KOPT-K1 (cell line): ENCODE measurements around the gene RRBP1.

Experiments
- H3K27ac ChIP-seq: fragments of 200-600 bp; sonication (generic); 2 replicates; pipeline ENCODE4 v1.5.1; 2016; ENCODE audit warnings: antibody characterized with exemption, mild to moderate bottlenecking, low read depth, low read length; ENCODE audit not compliant: poor library complexity, severe bottlenecking
- H3K36me3 ChIP-seq: fragments of 200-600 bp; sonication (generic); 2 replicates; pipeline ENCODE4 v1.5.1; 2017; ENCODE audit warnings: antibody characterized with exemption, mild to moderate bottlenecking, low read length, moderate library complexity; ENCODE audit not compliant: insufficient read depth
- H3K9me3 ChIP-seq: fragments of 200-600 bp; sonication (generic); 2 replicates; pipeline ENCODE4 v1.5.1; 2017; ENCODE audit warnings: antibody characterized with exemption, low read length, mild to moderate bottlenecking; ENCODE audit not compliant: insufficient read depth, poor library complexity, severe bottlenecking

Gene RRBP1

DNA sequence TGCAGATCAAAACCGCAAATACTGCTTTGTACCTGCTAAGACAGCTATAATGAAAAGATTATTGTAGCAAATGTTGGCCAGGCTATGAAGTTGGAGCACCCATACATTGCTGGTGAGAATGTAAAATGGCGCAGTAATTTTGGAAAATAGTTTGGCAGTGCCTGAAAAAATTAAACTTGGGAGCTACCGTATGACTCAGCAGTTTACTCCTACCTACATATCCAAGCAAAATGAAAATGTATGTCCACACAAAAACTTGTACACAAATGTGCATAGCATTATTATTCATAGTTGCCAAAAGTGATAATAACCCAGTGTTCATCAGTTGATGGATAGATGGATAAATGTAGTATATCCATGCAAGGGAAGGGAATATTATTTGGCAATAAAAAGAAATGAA lies 98.9 kb downstream of the RRBP1 start:
- no peaks in the 10 kb centered on the region for H3K9me3 ChIP-seq
- H3K27ac ChIP-seq, result no peak overlapping the region
- H3K36me3 ChIP-seq, result no peaks in the 10 kb centered on the region

DNA sequence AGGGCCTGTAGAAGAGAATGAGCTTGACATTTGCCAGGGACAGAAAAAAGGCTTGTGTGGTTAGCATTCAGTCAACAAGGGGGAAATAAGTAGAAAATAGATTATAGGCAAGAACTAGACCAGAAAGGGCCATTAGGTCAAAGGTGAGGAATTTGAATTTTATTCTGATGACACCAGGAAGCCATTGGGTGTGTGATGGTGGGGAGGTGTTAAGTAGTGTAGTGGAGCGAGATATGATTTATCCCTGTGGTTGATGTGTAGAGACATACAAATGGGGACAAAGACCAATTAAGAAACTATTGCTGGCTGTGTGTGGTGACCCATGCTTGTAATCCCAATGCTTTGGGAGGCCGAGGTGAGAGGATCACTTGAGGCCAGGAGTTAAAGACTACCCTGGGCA lies 101.1 kb downstream of the RRBP1 start:
- no peak overlapping the region for H3K27ac ChIP-seq
- H3K9me3 ChIP-seq, result no peaks in the 10 kb centered on the region
- no peaks in the 10 kb centered on the region for H3K36me3 ChIP-seq

DNA sequence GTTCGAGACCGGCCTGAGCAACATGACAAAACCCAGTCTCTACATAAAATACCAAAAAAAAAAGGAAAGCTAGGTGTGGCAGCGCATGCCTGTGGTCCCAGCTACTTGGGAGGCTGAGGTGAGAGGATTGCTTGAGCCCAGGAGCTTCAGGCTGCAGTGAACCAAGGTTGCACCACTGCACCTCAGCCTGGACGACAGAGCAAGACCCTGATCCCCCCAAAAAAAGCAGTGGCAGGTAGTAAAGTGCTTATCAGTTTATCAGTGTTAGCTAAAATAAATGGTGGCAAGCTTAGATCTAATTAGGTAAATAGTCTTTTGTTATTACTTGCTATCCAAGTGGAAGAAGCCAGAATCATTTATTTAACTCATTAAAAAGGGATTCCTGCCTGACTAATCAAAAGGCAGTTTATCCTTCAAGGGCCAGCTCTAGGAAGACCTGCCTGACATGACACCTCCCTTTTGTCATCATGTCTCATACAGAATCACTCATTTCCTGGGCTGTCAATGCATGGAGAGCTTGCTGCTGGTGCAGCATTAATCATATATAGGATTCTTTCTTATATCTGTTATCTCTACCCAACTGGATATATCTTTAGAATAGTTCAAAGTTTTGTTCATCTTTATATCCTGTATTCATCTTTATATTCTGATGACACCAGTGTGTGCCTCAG lies 102.5 kb downstream of the RRBP1 start:
- Histone ChIP-seq H3K9me3 (no peaks in the 10 kb centered on the region), H3K36me3 (no peaks in the 10 kb centered on the region), H3K27ac (no peak overlapping the region)

GRCh38 chr20:17576215-17576614 lies 105.8 kb downstream of the RRBP1 start:
- H3K9me3 ChIP-seq, result no peaks in the 10 kb centered on the region
- H3K27ac ChIP-seq, result no peak overlapping the region
- no peaks in the 10 kb centered on the region for H3K36me3 ChIP-seq

DNA sequence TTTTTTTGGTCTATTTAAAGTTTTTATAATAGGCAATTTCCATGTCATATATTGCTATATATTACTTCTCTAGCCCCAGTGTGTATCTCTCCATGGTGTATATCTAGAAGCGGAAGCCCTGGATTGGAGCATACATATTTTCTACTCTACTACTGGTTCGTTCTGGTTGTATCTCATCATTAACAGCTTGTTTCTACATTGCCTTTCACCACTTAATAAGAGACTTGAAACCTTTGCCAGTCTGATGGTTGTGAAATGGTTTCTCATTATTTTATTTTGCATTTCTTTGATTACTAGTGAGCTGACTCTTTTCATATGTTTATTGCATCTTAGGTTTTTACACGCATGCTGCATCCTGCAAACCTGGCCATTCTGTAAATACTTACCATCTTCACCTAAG lies 108.6 kb downstream of the RRBP1 start:
- H3K36me3 ChIP-seq, result no peaks in the 10 kb centered on the region
- no peak overlapping the region for H3K27ac ChIP-seq
- H3K9me3 ChIP-seq, result no peaks in the 10 kb centered on the region

DNA sequence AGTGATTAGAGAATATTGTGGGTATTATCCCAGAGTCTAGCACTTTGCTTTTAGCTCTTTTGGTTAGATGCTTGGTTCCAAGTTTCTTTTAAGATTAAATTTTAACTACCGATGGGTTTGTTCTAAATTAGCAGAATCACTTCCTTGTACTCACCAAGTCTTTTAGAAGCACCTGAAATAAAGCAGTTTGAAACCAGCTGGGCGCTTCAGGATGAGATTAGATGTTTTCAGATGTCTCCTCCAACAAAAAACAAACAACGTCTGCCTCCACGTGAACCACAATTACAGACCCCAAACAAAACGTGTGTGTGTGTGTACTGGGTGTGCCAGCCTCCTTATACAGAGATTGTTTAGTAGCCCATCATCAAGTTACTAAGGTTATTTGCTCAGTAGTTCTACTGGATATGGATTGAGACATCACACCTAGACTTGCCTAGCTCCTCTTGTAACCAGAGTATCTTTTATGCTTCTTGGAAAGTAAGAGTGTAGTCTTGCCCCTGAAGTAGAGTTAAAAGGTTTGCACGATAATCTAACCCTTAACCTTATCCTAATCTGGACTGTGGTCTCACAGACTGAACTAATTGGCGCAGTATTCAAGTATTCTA lies 109.9 kb downstream of the RRBP1 start:
- no peaks in the 10 kb centered on the region for H3K9me3 ChIP-seq
- H3K27ac ChIP-seq, result peak overlapping the region; percentile 64
- no peaks in the 10 kb centered on the region for H3K36me3 ChIP-seq

GRCh38 chr20:17571153-17571527 lies 110.9 kb downstream of the RRBP1 start:
- Histone ChIP-seq H3K9me3 (no peaks in the 10 kb centered on the region), H3K27ac (peak overlapping the region; percentile 64), H3K36me3 (no peaks in the 10 kb centered on the region)

GRCh38 chr20:17570347-17571152 lies 111.5 kb downstream of the RRBP1 start:
- H3K27ac ChIP-seq, result peak overlapping the region; percentile 64
- no peaks in the 10 kb centered on the region for H3K36me3 ChIP-seq
- no peaks in the 10 kb centered on the region for H3K9me3 ChIP-seq

GRCh38 chr20:17569616-17570346 lies 112.3 kb downstream of the RRBP1 start, which contains the start of gene DSTN:
TSS of gene DSTN (plus strand) at chr20:17570075. CDS start at chr20:17570209, 134 bp downstream.
- no peaks in the 10 kb centered on the region for H3K36me3 ChIP-seq
- H3K27ac ChIP-seq, result peak within 1 kb of the TSS; percentile 64
- no peaks in the 10 kb centered on the region for H3K9me3 ChIP-seq

DNA sequence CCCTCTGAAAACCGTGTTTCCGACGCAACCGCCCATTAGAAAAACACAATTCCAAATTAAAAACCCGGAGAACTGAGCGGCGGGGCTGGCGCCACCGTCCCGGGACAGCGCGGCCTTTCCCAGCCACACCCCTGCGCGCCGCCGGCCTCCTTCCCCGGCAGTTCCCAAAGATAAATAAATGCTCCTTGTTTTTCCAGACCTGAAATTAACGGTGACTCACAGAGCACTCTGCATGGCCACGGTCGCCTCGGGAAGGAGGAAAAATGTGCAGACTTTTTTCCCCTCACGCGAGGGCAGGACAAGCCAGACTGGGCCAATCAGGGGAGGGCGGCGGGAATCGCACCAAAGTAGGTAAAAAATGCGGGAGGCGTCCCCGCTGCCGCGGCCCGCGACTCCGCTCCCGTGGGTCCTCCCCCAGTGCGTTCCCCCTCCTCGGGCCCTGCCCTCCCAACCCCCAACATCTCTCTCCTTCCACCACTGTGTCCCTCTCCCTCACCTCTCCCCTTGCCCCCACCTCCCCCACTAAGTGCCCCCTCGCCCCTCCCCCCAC lies 113.0 kb downstream of the RRBP1 start:
- H3K36me3 ChIP-seq, result no peaks in the 10 kb centered on the region
- H3K27ac ChIP-seq, result no peak overlapping the region
- H3K9me3 ChIP-seq, result no peaks in the 10 kb centered on the region

GRCh38 chr20:17568045-17568788 lies 113.8 kb downstream of the RRBP1 start:
- Histone ChIP-seq H3K27ac (no peak overlapping the region), H3K36me3 (no peaks in the 10 kb centered on the region), H3K9me3 (no peaks in the 10 kb centered on the region)

DNA sequence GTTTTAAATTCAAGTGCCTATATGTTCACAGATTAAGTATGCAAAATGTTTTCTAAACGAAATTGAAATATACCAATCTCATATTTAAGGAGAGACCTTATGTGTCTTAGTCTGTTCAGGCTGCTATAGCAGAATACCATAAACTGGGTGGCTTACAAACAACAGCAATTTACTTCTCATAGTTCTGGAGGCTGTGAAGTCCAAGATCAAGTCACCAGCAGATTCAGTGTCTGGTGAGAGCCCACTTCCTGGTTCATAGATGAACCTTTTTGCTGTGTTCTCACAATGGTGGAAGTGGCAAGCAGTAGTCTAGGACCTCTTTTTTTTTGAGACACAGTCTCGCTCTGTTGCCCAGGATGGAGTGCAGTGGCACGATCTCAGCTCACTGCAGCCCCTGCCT lies 115.7 kb downstream of the RRBP1 start:
- Histone ChIP-seq H3K27ac (no peak overlapping the region), H3K36me3 (no peaks in the 10 kb centered on the region), H3K9me3 (no peaks in the 10 kb centered on the region)

DNA sequence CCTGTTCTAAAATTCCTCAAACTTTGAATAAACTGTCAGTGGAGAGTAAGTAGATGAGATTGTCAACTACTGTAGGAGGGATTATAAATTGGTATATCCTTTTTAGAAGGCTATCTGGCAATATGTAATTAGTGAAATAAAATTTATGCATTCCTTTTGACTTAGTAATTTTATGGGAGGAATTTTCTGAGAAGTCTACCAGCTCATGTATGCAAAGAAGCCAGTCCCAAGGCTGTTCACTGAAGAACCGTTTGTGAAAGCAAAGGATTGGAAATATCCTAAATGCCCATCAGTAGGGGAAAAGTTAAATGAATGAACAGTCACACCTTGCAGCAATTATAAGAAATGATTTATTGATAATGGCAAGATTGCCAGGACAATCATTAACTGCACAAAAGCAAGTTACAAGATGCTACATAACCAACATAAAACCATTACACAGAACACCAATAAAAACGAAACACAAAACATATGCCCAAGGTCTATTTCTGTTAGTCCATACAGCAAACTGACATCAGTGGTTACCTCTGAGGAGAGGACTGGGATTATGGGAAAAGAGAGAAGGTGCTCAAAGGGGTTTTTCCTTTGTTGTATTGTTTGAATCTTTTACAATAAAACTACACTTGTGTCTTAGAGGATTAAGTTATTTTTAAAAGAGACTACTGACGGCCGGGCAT lies 116.7 kb downstream of the RRBP1 start:
- Histone ChIP-seq H3K36me3 (no peaks in the 10 kb centered on the region), H3K9me3 (no peaks in the 10 kb centered on the region), H3K27ac (no peak overlapping the region)
